Measurements from ENCODE around the gene EGFR. TPM values are rescaled to one million over a fixed set of nuclear protein-coding genes. Genes with fewer than 3 reads are reported as not detected.

EGFR gene
- polyA plus RNA-seq, 4 donors, result 28.3 to 32.1 (median 31.0) TPM

- no peak for DNase-seq (ENCODE audit: low read depth in 4 of 4, low spot score in 2 of 4)
These were observed 183.5 kb downstream of the EGFR start for GRCh38 chr7:55202150-55202913.

- DNase-seq (ENCODE audit: low read depth in 4 of 4, low spot score in 2 of 4), result no peak
These were observed 184.5 kb downstream of the EGFR start for GRCh38 chr7:55203300-55203699.

GRCh38 chr7:55205124-55205955 is 186.5 kb downstream of the EGFR start:
- no peak for DNase-seq (ENCODE audit: low read depth in 4 of 4, low spot score in 2 of 4)

GRCh38 chr7:55206235-55207029 is 187.6 kb downstream of the EGFR start:
- no peak for DNase-seq (ENCODE audit: low read depth in 4 of 4, low spot score in 2 of 4)

DNA sequence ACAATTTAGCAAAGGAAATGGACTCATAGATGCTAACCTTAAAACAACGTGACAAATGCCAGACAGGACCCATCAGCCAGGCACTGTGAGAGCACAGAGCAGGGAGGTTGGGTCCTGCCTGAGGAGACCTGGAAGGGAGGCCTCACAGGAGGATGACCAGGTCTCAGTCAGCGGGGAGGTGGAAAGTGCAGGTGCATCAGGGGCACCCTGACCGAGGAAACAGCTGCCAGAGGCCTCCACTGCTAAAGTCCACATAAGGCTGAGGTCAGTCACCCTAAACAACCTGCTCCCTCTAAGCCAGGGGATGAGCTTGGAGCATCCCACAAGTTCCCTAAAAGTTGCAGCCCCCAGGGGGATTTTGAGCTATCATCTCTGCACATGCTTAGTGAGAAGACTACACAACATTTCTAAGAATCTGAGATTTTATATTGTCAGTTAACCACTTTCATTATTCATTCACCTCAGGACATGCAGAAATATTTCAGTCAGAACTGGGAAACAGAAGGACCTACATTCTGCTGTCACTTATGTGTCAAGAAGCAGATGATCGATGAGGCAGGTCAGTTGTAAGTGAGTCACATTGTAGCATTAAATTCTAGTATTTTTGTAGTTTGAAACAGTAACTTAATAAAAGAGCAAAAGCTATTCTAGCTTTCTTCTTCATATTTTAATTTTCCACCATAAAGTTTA is 188.8 kb downstream of the EGFR start:
- no peak for DNase-seq (ENCODE audit: low read depth in 4 of 4, low spot score in 2 of 4)

DNA sequence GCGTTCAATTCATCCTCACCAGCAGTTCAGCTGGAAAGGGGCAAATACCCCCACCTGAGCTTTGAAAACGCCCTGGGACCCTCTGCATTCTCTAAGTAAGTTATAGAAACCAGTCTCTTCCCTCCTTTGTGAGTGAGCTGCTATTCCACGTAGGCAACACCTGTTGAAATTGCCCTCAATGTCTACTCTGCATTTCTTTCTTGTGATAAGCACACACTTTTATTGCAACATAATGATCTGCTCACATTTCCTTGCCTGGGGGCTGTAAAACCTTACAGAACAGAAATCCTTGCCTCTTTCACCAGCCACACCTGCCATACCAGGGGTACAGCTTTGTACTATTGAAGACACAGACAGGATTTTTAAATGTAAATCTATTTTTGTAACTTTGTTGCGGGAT is 190.5 kb downstream of the EGFR start:
- DNase-seq (ENCODE audit: low read depth in 4 of 4, low spot score in 2 of 4), result no peak

DNA sequence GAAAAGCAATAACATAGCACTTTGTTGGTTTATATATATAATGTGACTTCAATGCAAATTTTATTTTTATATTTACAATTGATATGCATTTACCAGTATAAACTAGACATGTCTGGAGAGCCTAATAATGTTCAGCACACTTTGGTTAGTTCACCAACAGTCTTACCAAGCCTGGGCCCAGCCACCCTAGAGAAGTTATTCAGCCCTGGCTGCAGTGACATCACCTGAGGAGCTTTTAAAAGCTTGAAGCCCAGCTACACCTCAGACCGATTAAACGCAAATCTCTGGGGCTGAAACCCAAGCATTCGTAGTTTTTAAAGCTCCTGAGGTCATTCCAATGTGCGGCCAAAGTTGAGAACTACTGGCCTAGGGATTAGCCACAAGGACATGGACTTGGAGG is 191.4 kb downstream of the EGFR start:
- no peak for DNase-seq (ENCODE audit: low read depth in 4 of 4, low spot score in 2 of 4)

DNA sequence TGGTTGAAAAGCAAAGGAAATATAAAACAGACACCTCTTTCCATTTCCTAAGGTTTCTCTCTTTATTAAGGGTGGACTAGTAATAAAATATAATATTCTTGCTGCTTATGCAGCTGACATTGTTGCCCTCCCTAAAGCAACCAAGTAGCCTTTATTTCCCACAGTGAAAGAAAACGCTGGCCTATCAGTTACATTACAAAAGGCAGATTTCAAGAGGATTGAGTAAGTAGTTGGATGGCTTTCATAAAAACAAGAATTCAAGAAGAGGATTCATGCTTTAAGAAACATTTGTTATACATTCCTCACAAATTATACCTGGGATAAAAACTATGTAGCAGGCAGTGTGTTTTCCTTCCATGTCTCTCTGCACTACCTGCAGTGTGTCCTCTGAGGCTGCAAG is 191.9 kb downstream of the EGFR start:
- DNase-seq (ENCODE audit: low read depth in 4 of 4, low spot score in 2 of 4), result no peak

DNA sequence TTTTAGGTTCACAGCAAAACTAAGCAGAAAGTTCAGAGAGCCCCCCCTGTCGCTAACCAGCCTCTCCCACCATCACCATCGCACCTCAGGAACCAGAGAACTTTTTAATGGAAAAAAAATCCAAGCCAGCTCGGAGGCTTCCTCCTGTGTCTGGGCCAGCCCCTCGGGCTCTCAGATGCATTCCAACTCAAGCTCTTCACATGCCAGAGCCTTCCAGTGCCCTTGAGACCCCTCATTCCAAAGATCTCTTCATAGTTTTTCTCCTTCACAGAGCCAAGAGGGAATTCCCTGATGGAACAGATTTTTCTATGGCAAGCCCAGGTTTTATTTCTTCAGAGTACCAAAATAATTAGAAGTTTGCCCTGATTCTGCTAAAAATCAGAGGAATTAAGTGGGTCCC is 192.9 kb downstream of the EGFR start:
- DNase-seq (ENCODE audit: low read depth in 4 of 4, low spot score in 2 of 4), result no peak

DNA sequence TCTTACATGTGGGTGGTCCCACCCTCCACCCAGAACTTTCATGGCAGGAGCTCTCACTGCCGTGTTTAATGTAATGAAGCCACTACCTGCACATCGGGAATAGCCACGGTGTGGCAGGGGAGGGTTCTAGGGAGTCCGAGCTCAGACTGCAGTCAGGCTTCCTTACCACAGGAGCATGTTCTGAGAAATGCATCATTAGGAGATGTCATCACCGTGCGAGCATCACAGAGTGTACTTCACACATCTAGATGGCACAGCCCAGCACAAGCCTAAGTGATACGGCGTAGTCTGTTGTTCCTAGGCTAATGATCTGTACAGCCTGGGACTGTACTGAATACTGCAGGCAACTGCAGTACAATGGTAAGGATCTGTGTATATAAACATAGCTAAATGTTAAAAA is 193.4 kb downstream of the EGFR start:
- no peak for DNase-seq (ENCODE audit: low read depth in 4 of 4, low spot score in 2 of 4)

GRCh38 chr7:55212838-55213237 is 194.0 kb downstream of the EGFR start:
- no peak for DNase-seq (ENCODE audit: low read depth in 4 of 4, low spot score in 2 of 4)

DNA sequence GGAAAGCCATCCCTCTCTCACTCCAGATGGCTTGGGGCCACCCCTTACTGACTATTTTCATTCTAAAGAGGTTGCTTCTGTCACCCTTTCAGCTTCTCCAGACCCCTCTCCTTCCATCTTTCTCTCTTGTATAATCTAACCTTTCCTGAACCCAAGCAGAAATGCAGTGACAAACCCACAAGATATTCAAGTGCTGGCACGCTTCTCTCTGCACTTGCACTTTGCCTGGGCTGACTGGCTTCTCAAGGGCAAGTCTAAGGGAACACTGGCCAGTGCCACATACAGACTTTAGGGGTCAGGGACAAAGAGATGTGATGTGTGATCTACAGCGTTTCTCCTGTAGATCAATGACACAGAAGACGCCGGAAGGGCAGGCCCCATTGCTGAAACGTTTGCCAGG is 195.9 kb downstream of the EGFR start:
- DNase-seq (ENCODE audit: low read depth in 4 of 4, low spot score in 2 of 4), result no peak

DNA sequence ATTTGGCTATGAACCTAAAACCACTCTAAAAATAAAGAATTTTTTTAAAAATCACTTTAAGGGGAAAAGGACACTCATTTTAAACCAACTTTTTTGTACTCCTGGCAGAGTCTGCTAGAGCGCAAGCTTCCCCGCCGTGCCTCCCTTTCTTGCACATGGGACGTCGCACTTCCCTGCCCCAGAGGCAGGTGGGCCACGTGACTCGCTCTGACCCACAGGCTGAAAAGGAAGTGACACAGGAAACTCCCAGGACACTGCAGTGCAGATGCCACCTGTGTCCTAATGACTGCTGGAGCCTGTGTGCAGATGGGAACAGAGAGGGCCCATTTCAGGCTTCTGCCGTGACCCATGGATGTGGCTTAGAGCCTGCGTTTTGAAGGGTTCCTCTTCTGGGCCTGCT is 204.2 kb downstream of the EGFR start:
- no peak for DNase-seq (ENCODE audit: low read depth in 4 of 4, low spot score in 2 of 4)

- DNase-seq (ENCODE audit: low read depth in 4 of 4, low spot score in 2 of 4), result no peak
These were observed 205.3 kb downstream of the EGFR start for GRCh38 chr7:55224111-55224510.

DNA sequence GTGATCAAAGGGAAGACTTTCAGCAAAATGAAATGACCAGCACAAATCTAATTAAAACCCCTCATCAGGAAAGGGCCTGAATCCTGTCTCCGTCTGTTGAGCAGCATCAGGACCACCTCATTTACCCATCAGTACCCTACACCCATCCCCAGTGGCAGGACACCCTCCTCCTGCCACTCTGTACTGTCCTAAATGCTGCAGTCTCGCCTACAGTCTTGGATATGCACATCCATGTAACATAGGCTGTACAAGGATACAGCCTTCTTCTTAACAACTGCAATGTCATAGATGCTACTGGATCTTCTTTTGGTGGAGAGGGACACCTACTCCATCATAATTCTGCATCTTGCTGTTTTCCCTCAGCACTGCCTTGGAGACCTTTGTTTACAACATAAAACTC is 206.0 kb downstream of the EGFR start:
- DNase-seq (ENCODE audit: low read depth in 4 of 4, low spot score in 2 of 4), result no peak

- DNase-seq (ENCODE audit: low read depth in 4 of 4, low spot score in 2 of 4), result no peak
These were observed 211.2 kb downstream of the EGFR start for GRCh38 chr7:55230014-55230413.

DNA sequence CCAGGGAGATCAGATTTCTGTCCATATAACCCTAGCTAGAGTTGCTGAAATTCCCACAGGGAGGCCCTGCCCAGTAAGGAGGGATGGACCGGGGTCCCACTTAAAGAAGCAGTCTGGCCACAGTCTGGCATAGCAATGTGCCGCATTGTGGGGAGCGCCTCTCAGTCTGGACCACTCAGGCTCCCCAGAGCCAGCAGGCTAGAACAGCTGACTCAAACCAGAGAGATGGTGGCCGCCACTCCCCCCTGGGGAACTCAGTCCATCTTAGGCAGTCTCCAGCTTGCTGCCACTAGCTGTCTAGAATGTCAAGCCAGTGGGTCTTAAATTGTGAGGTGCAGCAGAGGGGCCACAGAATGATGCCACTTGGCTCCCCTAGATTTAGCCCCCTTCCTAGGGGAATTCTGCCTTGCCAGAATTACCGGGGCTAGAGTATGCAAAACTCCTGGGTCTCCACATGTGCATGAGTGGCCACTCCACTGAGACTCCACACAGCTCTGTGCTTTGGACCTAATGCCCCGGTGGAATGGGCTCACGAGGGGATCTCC is 213.0 kb downstream of the EGFR start:
- DNase-seq (ENCODE audit: low read depth in 4 of 4, low spot score in 2 of 4), result no peak

- no peak for DNase-seq (ENCODE audit: low read depth in 4 of 4, low spot score in 2 of 4)
These were observed 214.2 kb downstream of the EGFR start for GRCh38 chr7:55233001-55233400.

GRCh38 chr7:55234408-55234807 is 215.6 kb downstream of the EGFR start:
- DNase-seq (ENCODE audit: low read depth in 4 of 4, low spot score in 2 of 4), result no peak

DNA sequence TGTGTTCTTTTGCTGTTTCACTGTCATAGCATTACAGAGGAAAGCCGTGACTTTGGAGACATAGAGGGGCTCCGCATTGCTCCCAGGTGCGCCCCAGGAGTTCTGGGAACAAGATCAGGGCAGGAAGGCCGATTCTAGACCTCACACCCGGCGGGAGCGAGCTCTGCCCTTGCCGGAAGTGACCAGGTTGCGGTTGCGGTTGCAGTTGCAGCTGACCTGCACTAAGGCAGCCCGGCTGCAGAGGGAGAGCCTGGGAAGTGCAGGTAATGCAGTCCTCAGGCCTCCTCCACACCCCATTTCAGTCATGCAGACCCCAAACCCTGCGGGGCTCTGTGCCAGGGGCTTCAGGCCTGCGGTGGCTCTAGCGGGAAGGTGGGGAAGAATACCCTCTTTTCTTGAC is 216.3 kb downstream of the EGFR start:
- DNase-seq (ENCODE audit: low read depth in 4 of 4, low spot score in 2 of 4), result no peak
